Measurements from ENCODE around the gene SUGCT.

SUGCT gene

DNA sequence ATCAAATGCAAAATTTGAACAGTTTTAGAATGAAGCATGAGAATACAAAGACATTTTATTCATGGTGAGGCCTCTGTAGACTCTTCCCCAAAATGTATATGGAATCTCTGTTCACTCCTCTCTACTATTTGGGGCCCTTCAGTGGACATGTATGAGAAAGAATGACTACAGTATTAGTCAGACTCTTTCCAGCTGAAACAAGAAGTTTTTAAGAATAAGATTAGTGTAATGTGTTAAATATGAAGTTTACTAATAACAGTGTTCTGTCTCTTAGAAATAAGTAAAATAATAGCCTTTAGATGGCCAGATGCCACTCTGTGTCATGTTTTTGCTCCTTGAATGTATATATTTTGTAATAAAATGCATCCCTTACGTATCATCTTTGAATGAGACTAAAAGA is 585.6 kb downstream of the SUGCT start:
- no peak overlapping the region for H3K9ac ChIP-seq (ENCODE audit: low read depth, low read length)
- H3K27me3 ChIP-seq (ENCODE audit: control insufficient read depth, insufficient read depth, low read length): no peaks in the 10 kb centered on the region
- H3K27ac ChIP-seq (ENCODE audit: low read depth, low read length): no peak overlapping the region
- no peaks in the 10 kb centered on the region for H3K36me3 ChIP-seq (ENCODE audit: control insufficient read depth, insufficient read depth, low read length)
- H3K9me3 ChIP-seq (ENCODE audit: control insufficient read depth, insufficient read depth, low read length): no peaks in the 10 kb centered on the region
- H3K4me3 ChIP-seq (ENCODE audit: low read depth, low read length): no peak overlapping the region
- peaks cover 22% of the 10 kb centered on the region for H3K4me1 ChIP-seq (ENCODE audit: control insufficient read depth, insufficient read depth, low read length)

DNA sequence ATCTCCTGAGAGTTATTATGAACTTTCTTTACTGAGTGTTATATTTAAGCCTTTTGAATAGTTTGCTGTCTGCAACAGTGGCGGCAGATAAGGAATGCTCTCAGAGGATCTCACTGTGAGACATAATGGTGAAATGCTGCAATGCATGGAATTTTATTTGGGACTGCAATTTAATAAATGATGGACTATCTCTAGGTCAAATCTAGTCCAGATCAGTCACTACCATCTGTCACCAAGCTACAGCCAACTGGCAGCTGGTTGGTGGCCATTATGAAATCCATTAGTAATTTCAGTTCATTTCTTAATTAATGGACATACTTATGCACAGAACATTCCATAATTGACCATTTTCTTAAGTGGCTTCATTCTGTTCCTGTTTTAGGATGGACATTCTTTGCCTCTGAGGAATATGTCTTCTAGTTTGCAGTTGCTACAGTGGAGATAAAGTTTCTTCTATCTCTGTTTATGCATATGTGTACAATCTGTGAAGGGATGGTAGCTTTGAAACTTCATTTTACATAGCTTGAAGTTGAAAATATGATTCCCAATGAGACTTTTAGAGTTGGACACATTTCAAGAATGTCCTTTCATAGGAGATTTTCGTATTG is 586.6 kb downstream of the SUGCT start:
- no peak overlapping the region for H3K27ac ChIP-seq (ENCODE audit: low read depth, low read length)

DNA sequence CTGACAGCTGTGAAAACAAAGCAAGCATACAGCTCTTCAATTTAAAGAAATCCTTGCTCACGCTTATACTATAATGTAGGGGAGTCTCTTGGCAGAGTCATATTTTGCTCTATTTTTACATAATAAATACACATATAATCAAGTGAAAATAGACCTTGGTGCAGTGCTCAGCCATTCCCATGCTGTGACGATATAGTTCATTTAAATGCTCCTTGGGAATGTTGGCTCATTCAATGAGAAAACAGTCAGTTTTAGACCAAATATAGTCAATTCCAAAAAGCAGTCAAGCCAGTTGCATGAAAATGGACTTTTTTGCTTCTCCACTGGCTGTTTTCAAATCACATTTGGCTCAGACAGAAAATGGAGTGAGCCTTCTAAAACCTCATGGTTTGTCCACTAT is 587.4 kb downstream of the SUGCT start:
- Histone ChIP-seq H3K4me1 (ENCODE audit: control insufficient read depth, insufficient read depth, low read length) (peaks cover 11% of the 10 kb centered on the region), H3K27ac (ENCODE audit: low read depth, low read length) (no peak overlapping the region), H3K4me3 (ENCODE audit: low read depth, low read length) (no peak overlapping the region), H3K9me3 (ENCODE audit: control insufficient read depth, insufficient read depth, low read length) (no peaks in the 10 kb centered on the region), H3K27me3 (ENCODE audit: control insufficient read depth, insufficient read depth, low read length) (no peaks in the 10 kb centered on the region), H3K9ac (ENCODE audit: low read depth, low read length) (no peak overlapping the region), H3K36me3 (ENCODE audit: control insufficient read depth, insufficient read depth, low read length) (no peaks in the 10 kb centered on the region)

More for the DNA sequence above, 586.6 kb downstream of the SUGCT start:
- Histone ChIP-seq H3K4me1 (ENCODE audit: control insufficient read depth, insufficient read depth, low read length) (peaks cover 13% of the 10 kb centered on the region), H3K9me3 (ENCODE audit: control insufficient read depth, insufficient read depth, low read length) (no peaks in the 10 kb centered on the region), H3K27me3 (ENCODE audit: control insufficient read depth, insufficient read depth, low read length) (no peaks in the 10 kb centered on the region), H3K36me3 (ENCODE audit: control insufficient read depth, insufficient read depth, low read length) (no peaks in the 10 kb centered on the region), H3K4me3 (ENCODE audit: low read depth, low read length) (no peak overlapping the region), H3K9ac (ENCODE audit: low read depth, low read length) (no peak overlapping the region)

DNA sequence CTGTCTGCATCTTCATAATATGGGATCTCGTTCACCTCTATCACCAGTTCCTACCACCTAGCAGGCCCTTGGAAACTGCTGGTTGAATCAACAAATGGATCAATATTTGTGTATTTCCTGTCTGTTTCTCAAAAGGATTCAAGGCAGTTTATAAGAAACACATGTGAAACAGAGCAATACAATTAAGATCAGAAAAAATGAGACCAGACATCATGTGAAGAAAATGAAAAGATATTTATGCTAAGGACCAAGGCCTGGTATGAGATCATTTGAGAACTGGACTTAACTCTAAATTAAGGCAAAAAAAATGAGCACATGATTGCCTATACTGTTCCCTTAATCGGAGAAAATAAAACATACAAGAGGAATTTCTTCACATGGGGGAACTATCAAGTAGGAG is 589.0 kb downstream of the SUGCT start:
- H3K4me1 ChIP-seq (ENCODE audit: control insufficient read depth, insufficient read depth, low read length): peaks cover 8% of the 10 kb centered on the region; the same call in 1 of the 2 replicates
- no peaks in the 10 kb centered on the region for H3K36me3 ChIP-seq (ENCODE audit: control insufficient read depth, insufficient read depth, low read length)
- H3K9ac ChIP-seq (ENCODE audit: low read depth, low read length): no peak overlapping the region
- H3K27ac ChIP-seq (ENCODE audit: low read depth, low read length): no peak overlapping the region
- no peak overlapping the region for H3K4me3 ChIP-seq (ENCODE audit: low read depth, low read length)
- no peaks in the 10 kb centered on the region for H3K9me3 ChIP-seq (ENCODE audit: control insufficient read depth, insufficient read depth, low read length)
- no peaks in the 10 kb centered on the region for H3K27me3 ChIP-seq (ENCODE audit: control insufficient read depth, insufficient read depth, low read length)

DNA sequence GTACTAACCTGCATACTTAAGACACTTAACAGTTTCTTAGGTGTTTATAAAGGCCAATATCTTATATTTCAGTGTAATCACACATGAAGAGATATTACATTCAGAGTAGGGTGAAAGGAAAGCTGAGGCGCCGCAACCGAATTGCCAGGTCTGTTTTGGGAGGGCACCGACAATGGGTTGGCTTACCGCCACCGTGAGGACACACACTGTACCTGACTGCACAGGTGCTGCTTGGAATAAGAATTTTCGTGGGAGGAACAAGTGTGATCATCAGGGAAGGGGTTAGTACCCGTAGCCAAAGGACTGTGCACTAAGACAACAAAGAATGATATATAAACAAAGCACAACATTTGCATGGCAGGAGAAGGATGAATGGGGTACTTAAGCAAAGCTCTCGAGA is 591.8 kb downstream of the SUGCT start:
- no peak overlapping the region for H3K27ac ChIP-seq (ENCODE audit: low read depth, low read length)
- peaks cover 4% of the 10 kb centered on the region; the same call in 1 of the 2 replicates for H3K4me1 ChIP-seq (ENCODE audit: control insufficient read depth, insufficient read depth, low read length)
- H3K27me3 ChIP-seq (ENCODE audit: control insufficient read depth, insufficient read depth, low read length): no peaks in the 10 kb centered on the region
- no peaks in the 10 kb centered on the region for H3K36me3 ChIP-seq (ENCODE audit: control insufficient read depth, insufficient read depth, low read length)
- H3K9ac ChIP-seq (ENCODE audit: low read depth, low read length): no peak overlapping the region
- no peak overlapping the region for H3K4me3 ChIP-seq (ENCODE audit: low read depth, low read length)
- H3K9me3 ChIP-seq (ENCODE audit: control insufficient read depth, insufficient read depth, low read length): no peaks in the 10 kb centered on the region

DNA sequence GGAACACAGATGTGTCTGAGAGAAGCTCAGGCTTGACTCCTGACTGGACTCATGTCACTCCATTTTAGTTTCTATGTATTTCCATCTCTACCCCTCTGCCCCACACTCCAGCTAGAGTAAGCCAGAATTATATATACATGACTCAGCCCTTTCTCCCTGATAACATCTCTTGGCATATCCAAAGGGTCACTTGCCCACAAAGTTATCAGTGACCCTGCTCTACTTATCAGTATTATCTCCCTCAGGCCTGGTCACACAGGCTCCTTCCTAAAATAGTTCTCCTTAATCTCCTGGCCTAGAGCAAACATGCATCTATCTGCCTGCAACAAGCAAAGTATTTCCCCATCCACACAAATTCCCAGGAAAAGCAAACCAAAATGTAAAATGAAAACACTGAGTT is 598.3 kb downstream of the SUGCT start:
- Histone ChIP-seq H3K9ac (ENCODE audit: low read depth, low read length) (no peak overlapping the region), H3K4me1 (ENCODE audit: control insufficient read depth, insufficient read depth, low read length) (no peaks in the 10 kb centered on the region), H3K9me3 (ENCODE audit: control insufficient read depth, insufficient read depth, low read length) (no peaks in the 10 kb centered on the region), H3K4me3 (ENCODE audit: low read depth, low read length) (no peak overlapping the region), H3K27ac (ENCODE audit: low read depth, low read length) (peak overlapping the region; percentile 54), H3K27me3 (ENCODE audit: control insufficient read depth, insufficient read depth, low read length) (no peaks in the 10 kb centered on the region), H3K36me3 (ENCODE audit: control insufficient read depth, insufficient read depth, low read length) (no peaks in the 10 kb centered on the region)

DNA sequence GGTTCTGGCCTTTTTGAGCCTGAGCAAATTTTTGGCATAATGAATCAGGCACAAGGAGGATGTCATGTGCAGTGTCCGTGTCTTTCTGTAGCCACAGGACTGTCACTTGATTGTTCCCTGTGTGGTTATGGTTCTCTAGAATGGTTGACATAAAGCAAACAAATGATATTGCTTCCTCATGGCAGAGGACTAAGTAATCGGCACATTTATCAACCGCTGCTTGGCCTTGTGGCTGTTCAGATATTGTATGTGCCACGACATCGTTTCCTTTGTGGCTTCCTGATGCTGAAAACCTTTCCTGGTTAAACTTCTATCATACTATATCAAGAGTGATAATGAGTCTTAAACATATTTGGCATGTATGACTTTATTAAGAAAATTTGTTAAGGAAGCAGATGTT is 598.8 kb downstream of the SUGCT start:
- H3K9ac ChIP-seq (ENCODE audit: low read depth, low read length): no peak overlapping the region
- H3K27ac ChIP-seq (ENCODE audit: low read depth, low read length): peak overlapping the region; percentile 54
- H3K27me3 ChIP-seq (ENCODE audit: control insufficient read depth, insufficient read depth, low read length): no peaks in the 10 kb centered on the region
- no peaks in the 10 kb centered on the region for H3K4me1 ChIP-seq (ENCODE audit: control insufficient read depth, insufficient read depth, low read length)
- no peak overlapping the region for H3K4me3 ChIP-seq (ENCODE audit: low read depth, low read length)
- H3K36me3 ChIP-seq (ENCODE audit: control insufficient read depth, insufficient read depth, low read length): no peaks in the 10 kb centered on the region
- H3K9me3 ChIP-seq (ENCODE audit: control insufficient read depth, insufficient read depth, low read length): no peaks in the 10 kb centered on the region

DNA sequence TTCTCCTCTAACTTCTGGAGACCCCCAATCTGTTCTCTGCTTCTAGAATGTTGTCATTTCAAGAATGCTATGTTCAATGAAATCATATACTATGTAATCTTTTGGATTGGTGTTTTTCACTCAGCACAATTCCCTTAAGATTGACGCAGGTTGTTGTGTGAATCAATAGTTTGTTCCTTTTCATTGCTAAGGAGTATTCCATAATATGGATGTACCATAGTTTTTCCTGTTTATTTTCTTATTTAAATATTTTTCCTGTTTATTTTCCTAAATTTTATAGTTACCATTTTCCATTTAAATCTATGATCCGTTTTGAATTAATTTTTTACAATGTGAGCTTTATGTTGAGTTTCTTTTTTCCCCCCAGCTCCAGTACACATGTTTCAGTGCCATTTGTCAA is 604.5 kb downstream of the SUGCT start:
- Histone ChIP-seq H3K4me1 (ENCODE audit: control insufficient read depth, insufficient read depth, low read length) (no peaks in the 10 kb centered on the region), H3K27ac (ENCODE audit: low read depth, low read length) (no peak overlapping the region), H3K36me3 (ENCODE audit: control insufficient read depth, insufficient read depth, low read length) (no peaks in the 10 kb centered on the region), H3K9ac (ENCODE audit: low read depth, low read length) (no peak overlapping the region), H3K4me3 (ENCODE audit: low read depth, low read length) (no peak overlapping the region), H3K27me3 (ENCODE audit: control insufficient read depth, insufficient read depth, low read length) (no peaks in the 10 kb centered on the region), H3K9me3 (ENCODE audit: control insufficient read depth, insufficient read depth, low read length) (no peaks in the 10 kb centered on the region)

DNA sequence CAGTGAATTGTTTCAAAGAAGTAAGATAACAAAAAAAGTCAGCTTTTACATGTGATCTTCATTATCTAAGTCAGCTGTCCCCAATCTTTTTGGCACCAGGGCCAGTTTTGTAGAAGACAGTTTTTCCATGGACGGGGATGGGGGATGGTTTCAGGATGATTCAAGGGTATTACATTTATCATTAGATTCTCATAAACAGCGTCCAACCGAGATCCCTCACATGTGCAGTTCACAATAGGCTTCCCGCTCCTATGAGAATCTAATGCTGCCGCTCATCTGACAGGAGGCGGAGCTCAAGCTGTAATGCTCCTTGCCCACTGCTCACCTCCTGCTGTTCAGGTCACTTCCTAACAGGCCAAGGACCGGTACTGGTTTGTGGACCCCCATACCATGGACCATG is 607.5 kb downstream of the SUGCT start:
- peaks cover 11% of the 10 kb centered on the region for H3K4me1 ChIP-seq (ENCODE audit: control insufficient read depth, insufficient read depth, low read length)
- no peak overlapping the region for H3K4me3 ChIP-seq (ENCODE audit: low read depth, low read length)
- H3K9ac ChIP-seq (ENCODE audit: low read depth, low read length): no peak overlapping the region
- no peaks in the 10 kb centered on the region for H3K27me3 ChIP-seq (ENCODE audit: control insufficient read depth, insufficient read depth, low read length)
- no peaks in the 10 kb centered on the region for H3K36me3 ChIP-seq (ENCODE audit: control insufficient read depth, insufficient read depth, low read length)
- no peaks in the 10 kb centered on the region for H3K9me3 ChIP-seq (ENCODE audit: control insufficient read depth, insufficient read depth, low read length)
- no peak overlapping the region for H3K27ac ChIP-seq (ENCODE audit: low read depth, low read length)

DNA sequence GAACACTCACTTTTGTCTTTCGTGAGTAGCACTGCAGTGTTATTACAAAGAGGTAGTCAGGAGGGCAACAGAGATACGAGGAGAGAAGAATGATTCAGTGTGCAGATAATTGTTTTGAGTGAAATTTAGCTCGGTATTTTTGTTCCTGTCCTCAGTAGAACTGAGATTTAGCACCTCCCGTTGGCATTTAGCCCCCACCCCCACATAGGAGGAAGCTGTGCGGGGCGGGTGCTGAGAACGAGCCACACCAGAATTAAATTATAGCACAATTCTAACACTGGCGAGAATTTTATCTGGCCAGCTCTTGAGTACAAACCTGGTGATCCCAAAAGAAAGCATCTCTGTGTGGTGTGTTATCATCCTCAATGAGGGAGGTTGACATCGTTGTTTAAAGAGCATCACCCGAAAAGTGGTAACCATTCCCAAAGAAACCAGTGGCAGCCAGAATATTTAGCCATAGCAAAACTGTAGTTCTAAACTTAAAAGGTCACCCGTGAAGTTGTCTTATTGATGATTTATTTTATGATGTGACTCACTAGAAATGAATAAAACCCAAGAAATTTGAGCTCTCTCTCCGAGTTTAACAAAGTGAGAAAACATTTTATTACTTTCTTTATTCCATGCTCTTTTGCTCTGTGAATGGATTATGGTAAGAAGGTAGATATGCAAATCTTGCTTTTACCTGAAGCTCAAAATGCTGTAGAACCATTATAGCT is 612.2 kb downstream of the SUGCT start:
- Histone ChIP-seq H3K9me3 (ENCODE audit: control insufficient read depth, insufficient read depth, low read length) (no peaks in the 10 kb centered on the region), H3K4me3 (ENCODE audit: low read depth, low read length) (no peak overlapping the region), H3K27ac (ENCODE audit: low read depth, low read length) (no peak overlapping the region), H3K4me1 (ENCODE audit: control insufficient read depth, insufficient read depth, low read length) (peaks cover 36% of the 10 kb centered on the region), H3K27me3 (ENCODE audit: control insufficient read depth, insufficient read depth, low read length) (no peaks in the 10 kb centered on the region), H3K36me3 (ENCODE audit: control insufficient read depth, insufficient read depth, low read length) (no peaks in the 10 kb centered on the region), H3K9ac (ENCODE audit: low read depth, low read length) (no peak overlapping the region)

DNA sequence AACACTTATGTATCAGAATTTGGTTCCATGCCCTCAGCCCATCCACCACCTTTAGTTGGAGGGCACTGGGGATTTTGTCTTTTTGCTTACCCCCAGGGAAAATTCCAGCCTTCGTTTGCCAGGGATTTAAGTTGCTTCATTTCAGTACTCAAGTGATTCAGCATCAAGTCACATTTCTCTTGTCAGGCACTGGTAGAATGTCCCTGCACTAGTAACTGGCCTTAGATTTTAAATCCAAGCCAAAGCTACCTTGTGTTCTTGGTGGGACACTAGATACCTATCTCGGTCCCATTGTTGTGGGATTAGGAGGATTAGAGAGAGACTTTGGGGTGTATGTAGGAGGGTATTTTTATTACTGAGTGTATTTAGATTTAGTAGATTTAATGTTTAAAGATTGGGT is 613.1 kb downstream of the SUGCT start:
- Histone ChIP-seq H3K9me3 (ENCODE audit: control insufficient read depth, insufficient read depth, low read length) (no peaks in the 10 kb centered on the region), H3K27ac (ENCODE audit: low read depth, low read length) (no peak overlapping the region), H3K4me1 (ENCODE audit: control insufficient read depth, insufficient read depth, low read length) (peaks cover 36% of the 10 kb centered on the region), H3K9ac (ENCODE audit: low read depth, low read length) (no peak overlapping the region), H3K36me3 (ENCODE audit: control insufficient read depth, insufficient read depth, low read length) (no peaks in the 10 kb centered on the region), H3K27me3 (ENCODE audit: control insufficient read depth, insufficient read depth, low read length) (no peaks in the 10 kb centered on the region), H3K4me3 (ENCODE audit: low read depth, low read length) (no peak overlapping the region)
